Ishikawa (cell line): Measurements from ENCODE around the gene COG7.

Source experiments
- CREB1 ChIP-seq: IDR thresholded peaks from 2 replicates; pipeline ENCODE4 v1.6.1; 2012; ENCODE audit warnings: low read depth
- EGR1 ChIP-seq: IDR thresholded peaks from 2 replicates; pipeline ENCODE4 v1.6.1; 2012
- EP300 ChIP-seq: IDR thresholded peaks from 2 replicates; pipeline ENCODE4 v1.6.1; 2012; ENCODE audit warnings: borderline replicate concordance
- FOXM1 ChIP-seq: IDR thresholded peaks from 2 replicates; pipeline ENCODE4 v1.6.1; 2012; ENCODE audit warnings: low read depth, borderline replicate concordance
- MAX ChIP-seq: IDR thresholded peaks from 2 replicates; pipeline ENCODE4 v1.6.1; 2012
- RAD21 ChIP-seq: IDR thresholded peaks from 2 replicates; pipeline ENCODE4 v1.6.1; 2012; ENCODE audit warnings: low read depth
- REST ChIP-seq: IDR thresholded peaks from 2 replicates; pipeline ENCODE4 v1.6.1; 2012; ENCODE audit warnings: low read depth, mild to moderate bottlenecking
- TAF1 ChIP-seq: IDR thresholded peaks from 2 replicates; pipeline ENCODE4 v1.6.1; 2012; ENCODE audit warnings: low read depth, mild to moderate bottlenecking
- TCF12 ChIP-seq: IDR thresholded peaks from 2 replicates; pipeline ENCODE4 v1.6.1; 2012; ENCODE audit warnings: low read depth
- TEAD4 ChIP-seq: IDR thresholded peaks from 2 replicates; pipeline ENCODE4 v1.6.1; 2012
- USF1 ChIP-seq: IDR thresholded peaks from 2 replicates; pipeline ENCODE4 v1.6.1; 2012
- YY1 ChIP-seq: IDR thresholded peaks from 2 replicates; pipeline ENCODE4 v1.6.1; 2012; ENCODE audit warnings: low read depth
- ZBTB7A ChIP-seq: IDR thresholded peaks from 2 replicates; pipeline ENCODE4 v1.6.1; 2012; ENCODE audit warnings: low read depth

- TF ChIP-seq REST (no peak), EGR1 (no peak), CREB1 (no peak), TAF1 (no peak), RAD21 (no peak), TEAD4 (no peak), YY1 (no peak), USF1 (no peak), FOXM1 (no peak), ZBTB7A (no peak), MAX (no peak), TCF12 (no peak), EP300 (no peak)
Measured at GRCh38 chr16:23394141-23394831, 58.7 kb downstream of the COG7 start.
